Fibroblast of the aortic adventitia (primary cell): Measurements from ENCODE around the gene TLE1. TPM values are rescaled to one million over a fixed set of nuclear protein-coding genes. Genes with fewer than 3 reads are reported as not detected.
A peak's percentile ranks its signal among the peaks of the same experiment; 100 is the strongest.

Source experiments
- DNase-seq: peaks from one replicate; pipeline ENCODE4 v3.0.0-alpha.2; 2010; ENCODE audit warnings: low read depth
- H3K4me3 ChIP-seq: 2 replicates; pipeline ENCODE4 v1.5.1; 2011; ENCODE audit warnings: low read depth, mild to moderate bottlenecking, control low read depth, low read length, moderate library complexity
- CTCF ChIP-seq: IDR thresholded peaks from 2 replicates; pipeline ENCODE4 v1.5.1; 2011; ENCODE audit warnings: mild to moderate bottlenecking, low read length, control low read depth, inconsistent platforms; ENCODE audit not compliant: insufficient read depth
- total RNA-seq: library from RNA; depleted of rRNA; stranded (reverse); fragments of >200 nt; gene quantifications from 2 replicates; pipeline ENCODE4 v1.2.3, GENCODE V29; 2012; ENCODE audit warnings: low replicate concordance

TLE1 gene
- total RNA-seq, 1 donor, result 49.5 TPM

GRCh38 chr9:81584099-81584498, 105.2 kb downstream of the TLE1 start:
- H3K4me3 ChIP-seq, result no peak overlapping the region
- no peak for DNase-seq
- TF ChIP-seq CTCF, result no peak

GRCh38 chr9:81581986-81582385, 107.4 kb downstream of the TLE1 start:
- TF ChIP-seq CTCF, result no peak
- H3K4me3 ChIP-seq, result no peak overlapping the region
- DNase-seq, result no peak

- DNase-seq, result no peak
- H3K4me3 ChIP-seq, result no peak overlapping the region
- TF ChIP-seq CTCF, result no peak
Measured at GRCh38 chr9:81579381-81579780, 110.0 kb downstream of the TLE1 start.

GRCh38 chr9:81578606-81579005, 110.7 kb downstream of the TLE1 start:
- no peak for TF ChIP-seq CTCF
- H3K4me3 ChIP-seq, result no peak overlapping the region
- peak; percentile 37 for DNase-seq

GRCh38 chr9:81575956-81576355, 113.4 kb downstream of the TLE1 start:
- no peak overlapping the region for H3K4me3 ChIP-seq
- TF ChIP-seq CTCF, result no peak
- peak; percentile 27 for DNase-seq

GRCh38 chr9:81574405-81574804, 114.9 kb downstream of the TLE1 start:
- H3K4me3 ChIP-seq, result no peak overlapping the region
- peak; percentile 43 for DNase-seq
- no peak for TF ChIP-seq CTCF
